ENCODE results near the gene GAGE10. TPM values are rescaled to one million over a fixed set of nuclear protein-coding genes. Genes with fewer than 3 reads are reported as not detected.

Gene GAGE10
- total RNA-seq, 1 donor from 2014 or later: not detected

- H3K4me3 Mint-ChIP-seq (ENCODE audit: unreplicated experiment): no peak overlapping the region
- Histone ChIP-seq H3K4me1 (ENCODE audit: insufficient read depth, low read length) (peaks cover 16% of the 10 kb centered on the region), H3K9ac (ENCODE audit: low read length) (no peak overlapping the region), H4K20me1 (ENCODE audit: insufficient read depth, low read length) (peaks cover 37% of the 10 kb centered on the region), H3K27me3 (ENCODE audit: insufficient read depth, low read length) (no peaks in the 10 kb centered on the region), H3K4me3 (ENCODE audit: insufficient read depth, low read depth, low read length) (no peak overlapping the region), H3K36me3 (ENCODE audit: insufficient read depth, low read length) (no peaks in the 10 kb centered on the region), H3K4me2 (ENCODE audit: low read length) (peak overlapping the region; percentile 77), H3K27ac (ENCODE audit: low read depth, low read length) (no peak overlapping the region), H3K9me3 (ENCODE audit: insufficient read depth, low read depth, low read length) (no peaks in the 10 kb centered on the region), H2AFZ (ENCODE audit: low read depth, low read length) (no peak overlapping the region), H3K79me2 (ENCODE audit: insufficient read depth, low read length) (peaks cover 29% of the 10 kb centered on the region)
- H3K9me3 Mint-ChIP-seq (ENCODE audit: unreplicated experiment): no peaks in the 10 kb centered on the region
- TF ChIP-seq, protein P1, sequence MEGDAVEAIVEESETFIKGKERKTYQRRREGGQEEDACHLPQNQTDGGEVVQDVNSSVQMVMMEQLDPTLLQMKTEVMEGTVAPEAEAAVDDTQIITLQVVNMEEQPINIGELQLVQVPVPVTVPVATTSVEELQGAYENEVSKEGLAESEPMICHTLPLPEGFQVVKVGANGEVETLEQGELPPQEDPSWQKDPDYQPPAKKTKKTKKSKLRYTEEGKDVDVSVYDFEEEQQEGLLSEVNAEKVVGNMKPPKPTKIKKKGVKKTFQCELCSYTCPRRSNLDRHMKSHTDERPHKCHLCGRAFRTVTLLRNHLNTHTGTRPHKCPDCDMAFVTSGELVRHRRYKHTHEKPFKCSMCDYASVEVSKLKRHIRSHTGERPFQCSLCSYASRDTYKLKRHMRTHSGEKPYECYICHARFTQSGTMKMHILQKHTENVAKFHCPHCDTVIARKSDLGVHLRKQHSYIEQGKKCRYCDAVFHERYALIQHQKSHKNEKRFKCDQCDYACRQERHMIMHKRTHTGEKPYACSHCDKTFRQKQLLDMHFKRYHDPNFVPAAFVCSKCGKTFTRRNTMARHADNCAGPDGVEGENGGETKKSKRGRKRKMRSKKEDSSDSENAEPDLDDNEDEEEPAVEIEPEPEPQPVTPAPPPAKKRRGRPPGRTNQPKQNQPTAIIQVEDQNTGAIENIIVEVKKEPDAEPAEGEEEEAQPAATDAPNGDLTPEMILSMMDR (IDR thresholded peaks at IDR 0.05; ENCODE audit: insufficient read depth, low read depth, low read length): no peak
- no peak for TF ChIP-seq EZH2 (IDR thresholded peaks at IDR 0.05; ENCODE audit: insufficient read depth, low read length)
- DNase-seq (ENCODE audit: low read depth): no peak
- H3K4me1 Mint-ChIP-seq (ENCODE audit: low read depth, unreplicated experiment): peaks cover 13% of the 10 kb centered on the region
- H3K27ac Mint-ChIP-seq (ENCODE audit: unreplicated experiment): no peak overlapping the region
- no peak for FAIRE-seq
- no peaks in the 10 kb centered on the region for H3K27me3 Mint-ChIP-seq (ENCODE audit: low read depth, unreplicated experiment)
- no peaks in the 10 kb centered on the region for H3K36me3 Mint-ChIP-seq (ENCODE audit: low read depth, unreplicated experiment)
Measured at GRCh38 chrX:49273181-49273727, 30.2 kb upstream of the GAGE10 start.

- TF ChIP-seq, protein P1 (IDR thresholded peaks at IDR 0.05; ENCODE audit: insufficient read depth, low read depth, low read length): no peak
- TF ChIP-seq EZH2 (IDR thresholded peaks at IDR 0.05; ENCODE audit: insufficient read depth, low read length): no peak
- Histone ChIP-seq H3K36me3 (ENCODE audit: insufficient read depth, low read length) (no peaks in the 10 kb centered on the region), H4K20me1 (ENCODE audit: insufficient read depth, low read length) (peaks cover 37% of the 10 kb centered on the region), H3K9ac (ENCODE audit: low read length) (no peak overlapping the region), H3K27me3 (ENCODE audit: insufficient read depth, low read length) (no peaks in the 10 kb centered on the region), H3K79me2 (ENCODE audit: insufficient read depth, low read length) (peaks cover 19% of the 10 kb centered on the region), H3K9me3 (ENCODE audit: insufficient read depth, low read depth, low read length) (no peaks in the 10 kb centered on the region), H3K4me2 (ENCODE audit: low read length) (no peak overlapping the region), H3K4me1 (ENCODE audit: insufficient read depth, low read length) (peaks cover 9% of the 10 kb centered on the region), H3K4me3 (ENCODE audit: insufficient read depth, low read depth, low read length) (no peak overlapping the region), H2AFZ (ENCODE audit: low read depth, low read length) (no peak overlapping the region), H3K27ac (ENCODE audit: low read depth, low read length) (no peak overlapping the region)
- Mint-ChIP-seq H3K9me3 (ENCODE audit: unreplicated experiment) (no peaks in the 10 kb centered on the region), H3K4me3 (ENCODE audit: unreplicated experiment) (no peak overlapping the region), H3K4me1 (ENCODE audit: low read depth, unreplicated experiment) (peaks cover 11% of the 10 kb centered on the region), H3K36me3 (ENCODE audit: low read depth, unreplicated experiment) (no peaks in the 10 kb centered on the region), H3K27ac (ENCODE audit: unreplicated experiment) (no peak overlapping the region), H3K27me3 (ENCODE audit: low read depth, unreplicated experiment) (no peaks in the 10 kb centered on the region)
- FAIRE-seq (no peak), DNase-seq (ENCODE audit: low read depth) (no peak)
Measured at GRCh38 chrX:49276207-49276606, 27.2 kb upstream of the GAGE10 start.

All from astrocyte (in vitro differentiated cells and primary cell).